IPS-NIHi11 (cell line): Measurements from ENCODE around the gene MBD4.

Source experiments
- DNase-seq: peaks from one replicate; pipeline ENCODE4 v3.0.0; 2012; ENCODE audit warnings: mixed read lengths, low spot score

MBD4 gene

DNA sequence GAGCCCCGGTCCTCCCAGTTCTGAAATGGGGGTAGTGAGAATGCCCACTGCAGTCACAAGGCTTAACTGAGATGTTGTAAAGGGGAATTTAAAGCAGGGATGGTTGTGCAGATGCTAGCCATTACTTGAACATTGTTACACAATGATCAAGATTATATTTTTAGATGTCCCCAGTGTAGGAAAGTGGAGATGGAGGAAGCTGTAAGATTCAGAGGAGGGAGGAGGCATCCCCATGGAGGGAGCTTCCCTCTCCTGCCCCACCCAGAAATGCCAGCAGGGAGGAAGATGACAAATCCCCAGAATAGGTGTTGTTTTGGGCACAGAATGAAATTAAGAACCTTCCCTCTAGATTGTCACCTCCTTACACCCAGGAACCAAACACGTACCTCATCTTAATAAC, 57.4 kb downstream of the MBD4 start:
- DNase-seq, result no peak
